PC-9 (cell line): ENCODE results near the gene FSIP1.

Source experiments
- EZH2 ChIP-seq: fragments of 200-600 bp; sonication (generic); IDR thresholded peaks from 2 replicates; pipeline ENCODE4 v1.8.0; 2017; ENCODE audit warnings: antibody characterized with exemption, low read depth
- TF ChIP-seq, protein P1 (sequence below): fragments of 200-600 bp; sonication (generic); conservative IDR thresholded peaks from 2 replicates; pipeline ENCODE4 v1.6.1; 2017; ENCODE audit warnings: mixed run types, antibody characterized with exemption, mild to moderate bottlenecking, moderate library complexity

DNA sequence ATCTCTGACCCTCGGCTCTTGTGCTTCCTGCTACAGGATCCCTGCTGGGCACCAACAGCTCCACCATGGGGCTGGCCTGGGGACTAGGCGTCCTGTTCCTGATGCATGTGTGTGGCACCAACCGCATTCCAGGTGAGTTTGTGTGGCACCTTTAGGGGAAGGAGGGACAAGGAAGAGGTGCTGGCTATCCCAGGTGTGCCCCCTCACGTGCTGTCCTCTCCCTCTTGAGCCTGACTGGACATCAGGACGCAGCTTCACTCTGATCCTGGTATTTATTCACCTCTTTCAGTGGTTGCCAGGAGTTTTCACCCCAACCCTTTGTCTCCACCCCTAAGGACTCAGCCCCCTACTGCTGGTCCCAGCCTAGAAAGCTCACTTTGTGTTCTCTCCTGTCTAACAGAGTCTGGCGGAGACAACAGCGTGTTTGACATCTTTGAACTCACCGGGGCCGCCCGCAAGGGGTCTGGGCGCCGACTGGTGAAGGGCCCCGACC, 200.8 kb downstream of the FSIP1 start:
- TF ChIP-seq, protein P1, sequence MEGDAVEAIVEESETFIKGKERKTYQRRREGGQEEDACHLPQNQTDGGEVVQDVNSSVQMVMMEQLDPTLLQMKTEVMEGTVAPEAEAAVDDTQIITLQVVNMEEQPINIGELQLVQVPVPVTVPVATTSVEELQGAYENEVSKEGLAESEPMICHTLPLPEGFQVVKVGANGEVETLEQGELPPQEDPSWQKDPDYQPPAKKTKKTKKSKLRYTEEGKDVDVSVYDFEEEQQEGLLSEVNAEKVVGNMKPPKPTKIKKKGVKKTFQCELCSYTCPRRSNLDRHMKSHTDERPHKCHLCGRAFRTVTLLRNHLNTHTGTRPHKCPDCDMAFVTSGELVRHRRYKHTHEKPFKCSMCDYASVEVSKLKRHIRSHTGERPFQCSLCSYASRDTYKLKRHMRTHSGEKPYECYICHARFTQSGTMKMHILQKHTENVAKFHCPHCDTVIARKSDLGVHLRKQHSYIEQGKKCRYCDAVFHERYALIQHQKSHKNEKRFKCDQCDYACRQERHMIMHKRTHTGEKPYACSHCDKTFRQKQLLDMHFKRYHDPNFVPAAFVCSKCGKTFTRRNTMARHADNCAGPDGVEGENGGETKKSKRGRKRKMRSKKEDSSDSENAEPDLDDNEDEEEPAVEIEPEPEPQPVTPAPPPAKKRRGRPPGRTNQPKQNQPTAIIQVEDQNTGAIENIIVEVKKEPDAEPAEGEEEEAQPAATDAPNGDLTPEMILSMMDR: peak; percentile 60
- no peak for TF ChIP-seq EZH2
